Left colon (tissue), 2 donors: ENCODE measurements around the gene ARAP1. TPM values are rescaled to one million over a fixed set of nuclear protein-coding genes. Genes with fewer than 3 reads are reported as not detected.

Source experiments
- ATAC-seq: fragments of 200-7000 bp; cut with Tn5 transposase; one replicate; pipeline ENCODE4 v1.9.1; 2020; ENCODE audit warnings: mild to moderate bottlenecking, moderate library complexity
- DNase-seq, 2 donors: peaks; one replicate each; pipeline ENCODE4 v3.0.0-alpha.2; 2020
- intact Hi-C, 2 donors: fragments of 100-400 bp; cut with DNase I in 1 of 2; cut with micrococcal nuclease in 1 of 2; formaldehyde crosslinking; loops; one replicate each; pipeline versions ENCODE4 v1.11.2 to v1.14.0; 2022; cut with DNase I, micrococcal nuclease
- total RNA-seq, 2 donors: library from RNA; stranded (reverse); fragmentation: NEBNext Ultra II Directional; extraction: Animal tissue kit (Norgen Biotek cat#: 25700); gene quantifications; one replicate each; pipeline ENCODE4 v1.2.1, GENCODE V29; 2021
- donor health status: DM: no; HTN: no; CAD: no.
- donor health status: DM: yes; HTN: yes; CAD: no.

ARAP1 gene
- total RNA-seq, 2 donors from 2014 or later, result 62.5 to 69.1 TPM

DNA sequence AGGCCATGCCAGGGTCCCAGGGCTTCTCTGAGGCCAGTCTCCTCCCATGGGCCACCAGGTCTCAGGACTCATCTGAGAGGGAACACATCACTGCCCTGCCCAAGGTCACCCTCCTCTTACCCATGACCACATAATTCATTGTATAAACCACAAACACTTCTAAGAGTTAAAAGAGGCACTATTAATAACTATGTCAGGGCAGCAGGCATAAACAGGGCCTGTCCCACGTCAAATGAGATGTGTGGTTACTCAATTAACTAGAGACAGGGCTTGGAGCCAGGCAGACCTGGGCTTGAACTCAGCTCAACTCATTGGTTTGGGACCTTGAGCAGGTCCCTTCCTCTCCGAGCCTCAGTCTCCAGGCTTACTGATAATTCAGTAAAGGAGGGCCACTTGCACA, 33.1 kb downstream of the ARAP1 start:
- DNase-seq (no peak), ATAC-seq (no peak)
- intact Hi-C loops, result no loop called here

DNA sequence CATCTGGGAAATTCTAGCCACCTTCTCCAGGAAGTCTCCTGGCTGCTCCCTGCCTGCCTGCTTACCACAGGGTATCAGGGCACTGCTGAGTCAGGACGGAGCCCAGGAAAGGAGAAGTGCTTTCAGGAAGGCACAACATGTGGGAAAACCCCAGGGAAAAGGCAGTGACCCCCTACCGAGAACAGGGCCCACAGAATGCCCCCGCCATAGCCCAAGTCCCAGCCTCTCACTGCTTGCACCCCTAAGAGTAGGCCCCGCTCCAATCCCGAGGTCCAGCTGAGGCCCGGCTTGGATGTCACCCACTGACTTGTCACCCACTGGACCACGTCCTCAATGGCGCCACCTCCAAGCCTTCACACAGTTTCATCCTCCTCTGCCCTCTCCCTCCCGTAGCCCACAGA, 34.1 kb downstream of the ARAP1 start:
- ATAC-seq (no peak), DNase-seq (no peak)
- intact Hi-C loops, result no loop called here

DNA sequence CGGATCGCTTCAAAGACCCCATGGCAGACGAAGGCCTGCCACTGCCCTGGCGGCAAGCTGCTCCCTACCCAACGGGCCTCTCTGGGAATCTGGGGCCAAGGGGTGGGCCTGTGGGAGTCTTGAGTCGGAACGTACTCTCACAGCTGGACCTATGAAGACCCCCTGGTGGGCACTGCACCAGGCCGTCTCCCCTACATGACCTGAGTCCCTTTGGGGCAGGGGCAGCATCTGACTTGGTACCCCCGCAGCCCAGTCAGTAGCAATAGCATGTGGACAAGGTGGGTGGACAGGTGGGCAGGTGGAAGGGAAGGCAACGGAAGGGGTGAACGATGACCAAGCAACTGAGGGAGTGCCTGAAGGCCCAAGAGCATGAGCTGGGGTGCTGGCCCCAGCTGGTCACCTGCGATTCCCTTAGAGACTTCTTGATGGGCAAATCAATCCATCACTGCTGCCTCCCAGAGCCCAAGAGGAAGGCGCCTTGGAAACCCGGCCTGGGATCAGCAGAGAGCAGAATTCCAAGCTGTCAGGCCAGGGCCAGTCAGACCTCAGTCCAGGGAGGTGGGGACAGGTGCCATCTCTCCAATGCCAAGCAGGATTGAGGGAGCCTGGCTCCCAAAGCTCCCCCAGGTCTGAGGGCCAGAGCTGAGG, 35.3 kb downstream of the ARAP1 start:
- intact Hi-C loops, result no loop called here
- ATAC-seq (no peak), DNase-seq (no peak)

DNA sequence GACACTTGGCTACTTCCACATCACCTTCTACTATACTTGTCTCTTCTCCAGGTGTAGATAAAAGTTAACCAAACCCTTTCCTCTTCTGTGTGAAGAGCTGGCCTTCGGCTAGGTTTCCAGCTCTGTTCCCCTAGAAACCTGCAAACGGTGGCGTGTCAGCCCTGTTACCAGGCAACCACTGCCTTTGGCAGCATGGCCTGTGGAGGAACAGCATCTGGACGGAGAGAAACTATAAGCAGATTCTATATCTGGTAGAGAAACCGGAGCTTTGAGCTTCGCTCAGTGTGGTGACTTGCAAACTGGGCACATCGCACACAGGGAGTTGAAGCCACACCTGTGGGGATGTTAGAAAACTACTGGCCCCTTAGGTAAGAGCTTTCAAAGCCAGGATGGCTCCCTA, 35.9 kb downstream of the ARAP1 start:
- DNase-seq, result no peak
- intact Hi-C loops, result no loop called here

DNA sequence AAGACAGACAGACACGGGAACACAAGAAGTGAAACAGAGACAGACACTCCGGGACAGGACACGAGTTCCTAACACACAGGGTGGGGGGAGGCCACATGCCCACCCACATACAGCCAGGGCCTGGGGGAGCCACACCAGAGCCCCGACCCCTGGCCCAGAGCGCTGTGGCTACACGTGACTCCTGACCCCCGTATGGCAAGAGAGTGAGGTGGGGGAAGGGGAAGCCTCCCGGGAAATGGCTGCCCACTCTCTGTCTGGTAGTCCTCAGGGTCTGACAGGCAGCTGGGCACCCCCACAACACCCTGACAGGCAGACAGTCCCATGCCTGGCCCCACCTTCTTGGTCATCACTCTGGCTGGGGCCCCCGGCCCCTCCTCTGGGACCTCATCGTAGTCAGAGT, 39.4 kb downstream of the ARAP1 start:
- intact Hi-C loops, result no loop called here
- DNase-seq (no peak), ATAC-seq (no peak)

More for the DNA sequence above, 35.9 kb downstream of the ARAP1 start:
- ATAC-seq, result no peak

DNA sequence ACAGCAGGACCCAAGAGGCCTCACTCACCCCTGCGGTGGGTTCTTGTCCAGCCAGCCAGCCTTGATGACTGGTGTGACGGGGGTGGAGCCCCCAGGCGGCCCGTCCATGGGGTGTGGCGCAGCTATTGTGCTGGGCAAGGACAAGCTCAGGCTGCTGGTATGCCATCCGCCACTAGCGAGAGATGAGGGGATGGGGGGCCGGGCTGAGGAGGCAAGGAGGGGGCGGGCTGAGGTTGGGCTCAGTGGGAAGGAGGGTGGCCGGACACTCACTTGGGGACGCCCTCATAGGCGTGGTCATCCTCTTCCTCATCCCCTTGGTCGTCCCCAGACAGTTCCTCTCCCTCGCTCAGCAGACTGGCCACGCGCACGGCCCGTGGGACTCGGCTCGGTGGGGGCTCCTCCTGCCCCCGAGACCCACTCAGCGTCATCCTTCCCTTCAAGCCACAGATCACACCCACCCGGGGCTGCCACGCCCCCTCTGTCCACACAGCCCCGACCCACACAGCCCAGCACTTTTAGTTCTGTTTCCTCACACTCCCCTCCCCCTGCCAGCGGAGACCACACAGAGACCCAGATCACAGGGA, 39.9 kb downstream of the ARAP1 start:
- intact Hi-C loops, result no loop called here
- peak; percentile 46 to 61 for DNase-seq
- peak; percentile 32 for ATAC-seq

DNA sequence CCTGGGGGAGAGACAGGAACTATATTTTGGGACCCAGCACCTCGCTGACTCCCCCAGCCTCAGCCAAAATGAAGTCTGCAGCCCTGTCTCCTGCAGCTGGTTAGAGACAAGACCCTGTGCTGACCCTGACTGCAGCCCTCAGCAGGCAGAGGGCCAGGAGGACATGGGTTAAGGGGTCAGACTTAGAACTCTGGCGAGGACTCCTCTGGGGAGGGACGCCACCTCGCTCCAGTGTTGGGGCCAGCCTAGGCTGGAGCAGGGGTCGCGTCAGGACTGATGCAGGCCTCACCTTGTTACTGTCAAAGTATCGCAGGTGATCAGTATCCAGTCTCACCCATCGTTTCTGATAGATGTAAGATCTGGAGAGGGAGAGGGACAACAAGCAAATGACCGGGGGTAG, 41.1 kb downstream of the ARAP1 start:
- ATAC-seq (no peak), DNase-seq (no peak)
- intact Hi-C loops, result no loop called here

DNA sequence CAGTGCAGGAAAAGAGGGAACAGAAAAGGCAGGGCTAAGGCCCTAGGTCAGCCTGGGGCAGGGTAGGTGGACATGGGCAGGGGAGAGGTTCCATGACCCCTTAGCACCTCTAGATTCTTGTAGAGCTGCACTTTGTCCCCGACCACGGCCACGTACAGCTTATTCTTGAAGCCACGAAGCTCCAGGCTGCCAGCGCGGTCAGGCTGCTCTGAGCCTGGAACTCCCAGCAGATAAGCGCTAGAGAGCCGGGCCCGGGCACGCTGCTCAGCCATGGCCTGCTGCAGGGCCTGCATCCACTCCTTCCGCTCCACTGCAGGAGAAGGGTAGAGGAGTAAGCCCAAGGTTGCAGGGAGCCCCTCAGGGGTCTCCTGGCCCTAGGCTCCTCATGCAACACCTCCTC, 41.9 kb downstream of the ARAP1 start:
- intact Hi-C loops, result no loop called here
- ATAC-seq (no peak), DNase-seq (no peak)

DNA sequence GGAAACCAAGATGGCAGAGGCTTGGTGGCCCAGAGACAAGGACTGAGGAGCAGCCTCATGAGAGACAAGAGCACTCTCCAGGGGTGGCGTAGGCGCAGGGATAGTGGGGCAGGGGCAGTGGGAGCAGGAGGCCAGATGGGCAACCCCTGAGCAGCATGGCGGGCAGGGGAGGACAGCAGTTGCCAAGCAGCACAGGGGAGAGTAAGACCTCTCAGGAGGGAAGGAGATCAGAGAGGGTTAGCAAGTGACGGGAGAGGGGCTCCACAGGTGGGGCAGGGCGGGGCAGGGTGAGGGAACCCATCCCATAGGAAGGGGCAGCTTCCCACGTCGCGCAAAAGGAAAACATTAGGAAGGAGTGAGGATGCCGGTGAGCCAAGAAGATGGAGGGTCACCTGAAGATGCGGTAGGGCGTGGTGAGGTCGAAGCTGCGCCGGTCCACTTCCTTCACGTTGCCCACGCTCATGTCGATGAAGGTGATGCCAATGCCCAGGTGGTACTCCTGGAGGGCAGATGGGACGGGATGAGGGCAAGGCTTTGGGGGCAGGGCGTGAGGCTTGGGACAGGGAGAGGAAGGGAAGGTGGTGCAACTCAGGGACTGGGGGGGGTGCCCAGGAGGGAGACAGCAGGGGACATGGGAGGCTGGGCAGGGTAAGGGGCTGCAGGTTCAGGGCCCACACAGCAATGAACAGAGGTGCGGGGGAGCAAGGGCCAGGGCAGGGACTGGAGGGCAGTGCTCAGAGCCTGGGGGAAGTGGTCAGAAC, 42.5 kb downstream of the ARAP1 start:
- ATAC-seq (no peak), DNase-seq (no peak)
- intact Hi-C loops, result no loop called here

DNA sequence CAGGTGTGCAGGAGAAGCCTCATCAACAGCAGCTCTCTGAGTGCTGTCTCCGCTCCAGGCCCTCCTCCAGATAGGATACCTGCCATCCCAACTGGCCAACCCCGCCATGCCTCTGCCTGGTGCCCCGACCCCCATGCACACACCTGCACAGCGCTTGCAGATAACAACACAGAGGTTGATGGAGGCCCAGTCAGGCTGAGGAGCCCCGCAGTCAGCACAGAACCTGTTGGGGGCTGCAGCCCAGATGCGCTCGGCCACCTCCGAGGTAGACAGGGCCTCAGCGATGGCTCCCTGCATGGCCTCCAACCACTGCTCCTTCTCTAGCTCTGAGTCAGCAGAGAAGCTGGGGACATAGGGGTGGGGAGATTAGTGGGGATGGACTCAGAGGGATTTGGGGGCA, 45.2 kb downstream of the ARAP1 start:
- intact Hi-C loops, result no loop called here
- ATAC-seq, result no peak

DNA sequence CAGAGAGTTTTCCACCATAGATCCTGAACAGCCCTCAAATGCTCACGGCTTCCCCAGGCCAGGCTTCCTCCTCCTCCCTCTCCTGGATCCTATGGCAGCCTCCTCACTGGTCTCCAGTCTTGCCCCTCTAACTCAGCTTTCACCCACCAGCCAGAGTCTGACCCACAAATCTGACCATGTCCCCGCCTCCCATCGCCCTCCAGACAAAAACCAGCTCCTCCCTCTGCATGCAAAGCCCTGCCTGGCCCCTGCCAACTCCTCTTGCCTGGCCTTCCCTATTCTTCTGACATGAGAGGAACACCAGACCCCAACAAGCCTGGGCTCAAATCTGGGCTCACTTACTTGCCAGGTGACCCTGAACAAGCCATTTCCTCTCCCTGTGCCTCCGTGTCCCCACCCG, 45.6 kb downstream of the ARAP1 start:
- no peak for ATAC-seq
- intact Hi-C loops, result no loop called here
- DNase-seq, result no peak

More for the DNA sequence above, 45.2 kb downstream of the ARAP1 start:
- no peak for DNase-seq

DNA sequence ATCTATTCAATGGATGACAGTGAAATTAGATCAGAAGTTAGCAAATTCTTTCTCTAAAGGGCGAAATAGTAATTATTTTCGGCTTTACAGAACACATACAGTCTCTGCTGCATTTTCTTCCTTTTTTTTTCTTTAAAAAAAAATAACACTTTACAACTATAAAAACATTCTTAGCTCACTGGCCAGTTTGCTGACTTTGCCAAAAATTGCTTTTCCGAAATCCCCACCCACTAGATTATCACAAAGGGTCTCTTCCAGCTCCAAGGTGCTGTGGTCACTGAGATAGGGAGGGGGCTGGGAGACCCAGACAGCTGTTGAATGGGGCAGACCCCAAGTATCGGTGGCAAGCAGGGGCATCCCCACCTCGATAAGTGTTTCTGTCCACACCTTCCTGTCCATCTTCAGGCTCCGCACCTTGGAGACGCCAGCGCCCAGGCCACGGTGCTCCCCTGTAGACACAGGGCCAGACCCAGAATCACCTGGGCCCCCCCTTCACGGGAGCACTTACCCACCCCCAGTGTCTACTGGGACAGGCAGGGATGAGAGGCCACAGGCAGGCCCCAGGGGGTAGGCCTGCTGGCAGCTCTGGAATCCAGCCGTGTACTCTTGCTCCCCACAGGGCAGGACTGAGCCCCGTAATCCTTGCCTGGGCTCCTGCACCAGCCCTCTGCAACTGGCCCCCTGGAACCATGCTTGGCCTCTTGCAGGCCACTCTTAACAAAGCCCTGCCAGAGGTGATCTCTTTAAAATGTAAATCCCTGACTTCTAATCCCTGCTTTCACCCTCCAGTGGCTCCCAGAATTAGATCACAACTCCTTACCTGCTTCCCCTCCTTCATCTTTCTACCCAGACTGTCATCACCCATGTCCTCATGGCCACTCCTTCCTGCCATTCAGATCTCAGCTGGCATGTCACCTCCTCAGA, 46.5 kb downstream of the ARAP1 start:
- DNase-seq (no peak), ATAC-seq (no peak)
- intact Hi-C loops, result no loop called here

DNA sequence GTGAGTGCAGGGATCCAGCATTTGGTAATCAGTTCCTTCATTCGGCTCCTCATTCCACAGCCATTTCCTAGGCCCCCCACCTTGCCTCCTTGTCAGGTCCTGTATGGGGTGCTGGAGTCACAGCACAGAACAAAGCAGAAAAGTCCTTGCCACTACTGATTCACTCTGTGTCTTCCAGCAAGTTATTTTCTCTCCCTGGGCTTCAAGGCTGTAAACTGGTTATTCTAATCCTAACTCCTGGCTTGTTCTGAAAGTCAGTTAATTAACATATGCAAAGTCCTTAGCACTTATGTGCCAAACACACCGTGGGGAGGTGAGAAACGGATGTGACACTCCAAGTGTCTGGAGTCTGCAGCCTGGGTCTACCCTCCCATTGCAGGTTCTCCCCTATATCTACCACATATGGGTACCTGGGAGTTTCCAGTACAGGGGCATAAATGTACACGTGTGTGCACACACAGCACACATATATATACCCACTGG, 47.4 kb downstream of the ARAP1 start:
- no peak for DNase-seq
- intact Hi-C loops, result no loop called here
- no peak for ATAC-seq

DNA sequence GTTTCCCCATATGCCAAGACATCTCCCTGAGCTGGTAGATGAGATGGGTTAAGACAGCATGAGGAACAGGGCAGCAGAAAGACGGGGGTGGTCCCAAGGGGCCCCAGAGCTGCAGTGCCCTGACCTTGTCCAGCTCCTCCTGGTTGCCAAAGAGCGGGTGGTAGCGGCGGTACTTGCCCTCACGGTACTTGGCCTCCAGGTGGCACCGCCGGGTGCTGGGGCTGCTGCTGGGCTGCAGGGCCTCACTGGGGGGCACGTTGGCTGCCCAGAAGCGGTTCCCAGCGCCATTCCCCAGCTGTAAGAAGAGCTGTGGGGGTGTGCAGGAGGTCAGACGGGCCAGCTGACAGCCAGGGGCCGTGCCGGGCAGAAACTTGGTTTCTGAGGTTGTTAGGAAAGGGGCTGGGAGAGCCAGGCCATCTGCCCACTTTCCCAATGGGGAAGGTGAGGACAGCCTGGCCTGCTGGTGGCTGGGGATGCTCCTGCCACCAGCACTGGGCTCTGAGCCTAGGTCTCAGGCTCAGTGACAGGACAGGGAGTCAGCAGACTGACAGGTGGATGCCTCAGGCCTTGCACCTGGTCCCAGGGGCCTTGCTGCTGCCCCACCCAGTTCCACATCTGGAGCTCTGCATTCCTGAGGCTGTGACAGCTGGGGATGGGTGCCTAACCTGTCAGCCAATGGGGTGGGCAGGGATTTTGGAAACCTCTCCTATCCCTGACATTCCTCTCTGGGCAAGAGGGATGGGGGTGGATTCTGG, 48.0 kb downstream of the ARAP1 start:
- DNase-seq, result no peak
- intact Hi-C loops, result no loop called here
- peak; percentile 22 for ATAC-seq

DNA sequence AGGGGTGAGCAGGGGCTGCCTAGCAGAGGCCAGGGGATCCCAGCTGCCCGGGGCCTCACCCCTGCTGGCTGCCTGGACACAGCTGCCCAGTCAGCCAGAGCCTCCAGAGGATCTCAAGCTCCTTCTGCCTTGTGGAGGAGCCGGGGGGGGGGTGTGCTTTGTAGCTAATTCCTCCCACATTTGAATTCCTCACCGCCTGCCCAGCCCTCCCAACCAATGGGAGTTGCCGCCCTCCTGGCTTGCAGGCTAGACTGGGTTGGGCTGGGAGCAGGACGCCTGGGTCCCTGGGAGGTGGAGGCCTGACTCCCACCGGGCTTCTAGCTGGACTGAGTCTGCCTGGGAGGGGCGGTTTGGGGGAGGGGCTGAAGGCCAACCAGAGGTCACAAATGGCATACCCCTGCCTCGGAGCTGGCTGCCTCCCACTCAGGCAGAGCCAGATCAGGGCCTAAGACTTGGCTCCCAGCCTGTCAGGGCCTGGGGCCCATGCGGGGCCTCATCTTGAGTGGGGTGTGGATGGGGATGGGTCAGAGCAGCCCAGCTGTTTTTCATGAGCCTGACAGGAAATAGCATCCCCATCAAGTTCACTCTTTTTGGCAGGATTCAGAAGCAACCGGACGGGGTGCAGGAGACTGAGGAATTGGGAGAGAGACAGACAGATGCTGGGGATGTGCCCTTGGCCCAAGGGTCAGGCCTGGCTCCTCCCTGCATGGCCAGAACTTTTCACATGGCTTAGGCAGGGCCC, 48.8 kb downstream of the ARAP1 start:
- ATAC-seq, result peak; percentile 7
- intact Hi-C loops, result no loop called here
- DNase-seq, result peak in 1 of 2 donors; percentile 36

DNA sequence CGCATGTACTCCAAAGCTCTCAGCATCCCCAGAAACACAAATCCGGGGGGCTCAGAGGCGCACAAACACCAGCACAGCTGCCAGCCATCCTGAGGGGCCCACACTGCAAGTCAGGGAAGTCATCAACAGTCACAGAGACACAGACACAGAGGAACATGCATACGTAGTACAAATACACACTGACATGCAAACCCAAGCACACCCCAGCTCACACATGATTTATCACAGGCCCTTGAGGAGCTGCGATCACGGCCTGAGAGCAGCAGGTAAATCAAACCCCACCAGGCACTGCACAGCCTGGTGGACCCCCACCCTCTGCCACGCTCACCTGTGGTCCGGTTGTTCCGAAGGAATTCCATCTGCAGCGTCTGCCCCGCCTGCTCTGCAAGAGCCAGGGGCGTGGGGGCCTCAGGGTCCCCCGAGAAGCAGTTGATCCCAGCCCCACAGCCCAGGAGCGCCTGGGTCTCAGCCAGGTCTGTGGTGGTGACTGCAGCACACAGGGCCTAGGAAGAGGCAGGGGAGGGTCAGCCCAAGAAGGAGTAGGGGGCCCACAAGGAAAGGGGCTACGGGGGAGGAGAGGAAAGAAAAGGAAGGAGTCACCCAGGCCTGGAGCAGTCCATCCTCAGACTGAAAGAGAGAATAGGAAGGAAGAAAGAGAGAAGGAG, 49.5 kb downstream of the ARAP1 start:
- ATAC-seq, result no peak
- intact Hi-C loops, result no loop called here
- no peak for DNase-seq

DNA sequence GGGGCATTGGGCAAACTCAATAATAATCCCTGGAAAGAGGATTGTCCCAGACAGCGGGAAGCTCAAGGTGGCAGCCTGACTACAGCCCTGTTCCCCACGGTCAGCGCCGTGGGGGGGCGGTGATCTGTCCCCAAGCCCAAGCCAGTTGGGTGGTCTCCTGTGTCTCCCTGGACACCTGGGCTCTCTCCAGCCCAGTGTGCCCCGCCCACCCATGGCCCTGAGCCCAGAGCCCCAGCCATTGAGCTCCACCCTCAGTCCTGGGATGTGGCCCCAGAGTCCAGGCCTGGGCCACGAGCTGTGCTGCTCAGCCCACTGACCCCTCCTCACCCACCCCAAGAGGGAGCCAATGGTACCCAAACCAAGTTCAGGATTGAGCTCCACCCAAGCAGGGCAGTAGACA, 50.1 kb downstream of the ARAP1 start:
- DNase-seq, result no peak
- intact Hi-C loops, result no loop called here

More for the DNA sequence above, 50.1 kb downstream of the ARAP1 start:
- ATAC-seq, result no peak
